GM12891 (cell line): Measurements from ENCODE around the gene SLC25A24.
"Not testable (repeated sequence)": the region's sequence is repeated elsewhere in the genome, so short reads cannot be mapped to it uniquely, and the experiment has no call there.

ENCODE experiments used
- DNase-seq: peaks from one replicate; pipeline ENCODE4 v3.0.0; 2011; ENCODE audit warnings: low spot score; ENCODE audit not compliant: insufficient read length
- FAIRE-seq: peaks from 2 replicates; lab custom pipeline; 2011; peaks lifted over from hg19 to GRCh38; lab: Jason Lieb, UNC
- PAX5 ChIP-seq: IDR thresholded peaks from 2 replicates; pipeline ENCODE4 v1.6.1; 2011; ENCODE audit warnings: low read length, moderate library complexity, mild to moderate bottlenecking; ENCODE audit not compliant: insufficient read depth, severe bottlenecking
- POLR2A ChIP-seq: IDR thresholded peaks from 2 replicates; pipeline ENCODE4 v1.6.1; 2011; ENCODE audit warnings: low read depth, low read length, control low read depth
- POLR2AphosphoS5 ChIP-seq: IDR thresholded peaks from 2 replicates; pipeline ENCODE4 v1.6.1; 2011; ENCODE audit warnings: low read depth, low read length, control low read depth
- POU2F2 ChIP-seq: IDR thresholded peaks from 2 replicates; pipeline ENCODE4 v1.6.1; 2011; ENCODE audit warnings: low read depth, mild to moderate bottlenecking, control low read depth, low read length, moderate library complexity
- SPI1 ChIP-seq: IDR thresholded peaks from 2 replicates; pipeline ENCODE4 v1.6.1; 2011; ENCODE audit warnings: low read depth, low read length, control low read depth
- TAF1 ChIP-seq: IDR thresholded peaks from 2 replicates; pipeline ENCODE4 v1.6.1; 2011; ENCODE audit warnings: low read depth, low read length, control low read depth

SLC25A24 gene

GRCh38 chr1:108190686-108191416, 9.3 kb downstream of the SLC25A24 start:
- DNase-seq (no peak), FAIRE-seq (no peak)
- no peak for TF ChIP-seq POLR2A
- TF ChIP-seq SPI1, result no peak
- no peak for TF ChIP-seq TAF1
- TF ChIP-seq POLR2AphosphoS5, result no peak
- TF ChIP-seq POU2F2, result no peak
- no peak for TF ChIP-seq PAX5

GRCh38 chr1:108190001-108190634, 10.0 kb downstream of the SLC25A24 start:
- no peak for DNase-seq

GRCh38 chr1:108188801-108189200, 11.3 kb downstream of the SLC25A24 start:
- TF ChIP-seq POLR2AphosphoS5 (no peak), PAX5 (no peak), POLR2A (no peak), TAF1 (no peak), POU2F2 (no peak), SPI1 (no peak)
- DNase-seq, result no peak
- no peak for FAIRE-seq

More at GRCh38 chr1:108190001-108190634, 10.0 kb downstream of the SLC25A24 start:
- no peak for TF ChIP-seq TAF1
- no peak for TF ChIP-seq POLR2AphosphoS5
- TF ChIP-seq SPI1, result no peak
- TF ChIP-seq PAX5, result no peak
- TF ChIP-seq POLR2A, result no peak
- no peak for TF ChIP-seq POU2F2
- no peak for FAIRE-seq

GRCh38 chr1:108182959-108183700, 17.0 kb downstream of the SLC25A24 start:
- no peak for FAIRE-seq
- TF ChIP-seq TAF1 (no peak), POLR2A (no peak), PAX5 (no peak)
- DNase-seq, result no peak

GRCh38 chr1:108179018-108179417, 21.1 kb downstream of the SLC25A24 start:
- no peak for DNase-seq

GRCh38 chr1:108162409-108162808, 37.7 kb downstream of the SLC25A24 start:
- not testable (repeated sequence) for DNase-seq, FAIRE-seq

More at GRCh38 chr1:108179018-108179417, 21.1 kb downstream of the SLC25A24 start:
- TF ChIP-seq PAX5, result no peak
- no peak for TF ChIP-seq SPI1
- TF ChIP-seq TAF1, result no peak
- TF ChIP-seq POLR2AphosphoS5, result no peak
- no peak for TF ChIP-seq POLR2A
- no peak for TF ChIP-seq POU2F2
- no peak for FAIRE-seq

GRCh38 chr1:108159951-108160350, 40.2 kb downstream of the SLC25A24 start:
- not testable (repeated sequence) for FAIRE-seq, DNase-seq

GRCh38 chr1:108158893-108159453, 41.2 kb downstream of the SLC25A24 start:
- TF ChIP-seq POLR2A (no peak), POLR2AphosphoS5 (no peak), SPI1 (no peak), PAX5 (no peak), POU2F2 (no peak), TAF1 (no peak)

GRCh38 chr1:108154314-108154713, 45.8 kb downstream of the SLC25A24 start:
- TF ChIP-seq POLR2AphosphoS5, result no peak
- no peak for TF ChIP-seq SPI1
- no peak for TF ChIP-seq PAX5
- no peak for TF ChIP-seq POLR2A
- TF ChIP-seq POU2F2, result no peak
- no peak for TF ChIP-seq TAF1
- no peak for FAIRE-seq

More at GRCh38 chr1:108158893-108159453, 41.2 kb downstream of the SLC25A24 start:
- DNase-seq, result no peak
- FAIRE-seq, result no peak

GRCh38 chr1:108152782-108153222, 47.3 kb downstream of the SLC25A24 start:
- FAIRE-seq (no peak), DNase-seq (no peak)
- TF ChIP-seq SPI1, result no peak
- no peak for TF ChIP-seq POLR2A
- no peak for TF ChIP-seq POLR2AphosphoS5
- TF ChIP-seq TAF1, result no peak
- no peak for TF ChIP-seq POU2F2
- no peak for TF ChIP-seq PAX5

More at GRCh38 chr1:108154314-108154713, 45.8 kb downstream of the SLC25A24 start:
- DNase-seq, result no peak
